OCI-M2 (cell line): Measurements from ENCODE around the gene LGI2.

Experiments used
- DNase-seq: peaks from one replicate; lab custom pipeline; 2025; ENCODE audit not compliant: unreplicated experiment; lab: John Stamatoyannopoulos, UW

The LGI2 gene

DNA sequence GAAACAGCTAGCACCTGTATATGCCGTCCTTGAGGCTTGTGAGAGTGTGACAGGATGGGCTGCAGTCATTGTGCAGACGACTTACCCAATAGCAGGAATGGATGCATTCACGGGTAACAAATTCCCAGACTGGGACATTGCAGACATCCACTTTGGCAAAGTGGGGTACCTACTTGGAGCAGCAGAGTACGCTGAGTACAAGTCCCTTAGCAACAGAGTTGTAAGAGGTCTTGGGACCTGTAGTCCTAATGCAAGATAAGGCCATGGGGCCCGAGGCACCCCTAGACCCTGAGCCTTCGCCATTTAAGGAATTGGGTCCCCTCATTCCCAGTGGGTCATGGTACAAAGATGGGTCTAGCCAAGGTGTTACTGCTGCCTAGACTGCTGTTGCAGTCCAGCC lies 62.5 kb downstream of the LGI2 start:
- DNase-seq: no peak

GRCh38 chr4:24967346-24967745 lies 63.4 kb downstream of the LGI2 start:
- no peak for DNase-seq

DNA sequence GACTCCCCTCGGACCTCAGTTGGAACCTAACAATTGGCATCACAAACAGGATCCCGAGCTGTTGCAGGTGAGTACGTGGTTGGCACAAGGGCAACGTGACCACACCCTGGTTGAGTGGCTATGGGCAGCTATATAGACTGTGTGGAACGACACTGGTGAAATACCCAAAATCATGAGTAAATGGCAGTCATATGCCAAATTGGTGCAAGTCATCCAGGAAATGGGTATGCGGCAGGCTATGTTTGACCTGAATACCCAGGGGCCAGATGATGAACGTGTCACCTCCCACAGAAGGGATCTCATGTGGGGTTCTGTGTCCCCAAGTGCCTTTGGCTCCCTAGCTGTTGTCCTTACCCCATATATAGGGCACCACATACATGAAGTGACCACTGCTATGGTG lies 64.7 kb downstream of the LGI2 start:
- DNase-seq: no peak

DNA sequence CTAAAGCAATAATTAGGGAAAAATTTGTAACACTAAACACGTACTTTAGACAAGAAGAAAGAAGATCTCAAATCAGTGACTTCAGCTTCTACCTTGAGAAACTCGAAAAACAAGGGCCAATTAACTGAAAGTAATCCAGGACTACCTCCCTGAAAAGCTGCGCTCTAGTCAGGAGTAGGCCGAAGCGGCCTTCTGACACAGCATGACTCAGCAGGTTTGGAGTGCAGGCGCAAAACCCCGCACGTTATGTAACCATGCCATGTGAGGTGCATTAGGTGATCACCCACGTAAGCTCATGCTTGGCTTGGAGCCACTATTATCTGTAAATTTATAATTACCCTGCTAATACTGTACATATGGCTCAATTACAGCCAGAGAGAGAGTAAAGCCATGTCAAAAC lies 65.1 kb downstream of the LGI2 start:
- DNase-seq: no peak

- no peak for DNase-seq
Observed at GRCh38 chr4:24963277-24963676, 67.5 kb downstream of the LGI2 start.

GRCh38 chr4:24957886-24958285 lies 72.9 kb downstream of the LGI2 start:
- DNase-seq: no peak

DNA sequence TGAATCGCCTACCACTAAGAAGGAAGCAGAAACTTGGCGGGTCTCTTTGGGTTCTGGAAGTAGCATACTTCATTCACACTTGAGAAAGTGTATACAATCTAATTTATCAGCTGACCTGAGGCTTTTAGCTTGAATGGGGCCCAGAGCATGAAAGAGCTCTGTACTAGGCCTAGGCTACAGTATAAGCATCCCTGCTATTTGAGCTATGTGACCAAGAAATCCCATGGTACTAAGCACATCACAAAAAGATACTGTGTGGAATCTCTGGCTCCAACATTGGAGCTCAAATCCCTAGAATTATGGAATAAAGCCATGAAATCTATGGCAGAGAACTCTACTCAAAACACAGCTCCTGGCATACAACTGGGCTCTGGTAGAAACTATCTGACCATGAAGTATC lies 74.0 kb downstream of the LGI2 start:
- no peak for DNase-seq

DNA sequence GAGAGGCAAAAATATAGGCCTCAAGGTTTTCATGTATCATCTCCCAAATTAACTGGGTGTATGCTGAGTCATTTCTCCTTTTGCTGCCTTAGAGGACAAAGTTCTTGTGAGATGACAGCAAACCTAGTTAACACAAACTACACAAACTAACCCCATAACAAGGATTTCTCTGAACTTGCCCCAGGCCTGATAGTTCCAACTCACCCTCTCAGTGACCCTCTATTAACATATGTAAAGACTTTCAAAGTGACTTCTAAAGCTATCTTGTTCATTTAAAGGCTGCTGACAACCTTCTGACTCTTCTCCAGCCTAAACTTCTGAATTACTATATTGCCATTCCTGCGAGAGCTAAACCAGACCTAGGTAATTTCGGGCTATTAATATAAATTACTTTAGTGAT lies 74.7 kb downstream of the LGI2 start:
- no peak for DNase-seq

DNA sequence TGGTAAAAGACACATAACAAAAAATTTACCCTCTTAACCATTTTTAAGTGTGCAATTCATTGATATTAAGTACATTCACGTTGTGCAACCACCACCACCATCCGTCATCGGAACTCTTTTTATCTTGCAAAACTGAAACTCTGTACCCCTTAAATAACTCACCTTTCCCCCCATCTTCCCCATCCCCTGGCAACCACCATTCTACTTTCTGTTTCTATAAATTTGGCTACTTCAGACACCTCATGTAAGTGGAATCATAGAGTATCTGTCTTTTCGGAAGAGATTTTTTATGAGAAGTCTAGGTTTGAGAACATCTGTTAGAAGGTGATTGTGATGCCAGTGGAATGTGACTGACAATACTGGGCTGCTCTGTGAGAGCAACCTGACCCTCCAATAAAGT lies 78.1 kb downstream of the LGI2 start:
- no peak for DNase-seq

GRCh38 chr4:24949970-24950369 lies 80.8 kb downstream of the LGI2 start:
- no peak for DNase-seq
